Inferior parietal cortex (tissue), 1 donor: Measurements from ENCODE around the gene ZNF800.

ENCODE experiments used
- DNase-seq: peaks from one replicate; pipeline ENCODE4 v3.0.0-alpha.2; 2016; ENCODE audit errors: extremely low spot score

ZNF800 gene

GRCh38 chr7:127348247-127348631 is 44.3 kb downstream of the ZNF800 start:
- no peak for DNase-seq

GRCh38 chr7:127347567-127348246 is 44.8 kb downstream of the ZNF800 start:
- DNase-seq, result no peak

GRCh38 chr7:127346575-127347256 is 45.8 kb downstream of the ZNF800 start:
- DNase-seq, result no peak

DNA sequence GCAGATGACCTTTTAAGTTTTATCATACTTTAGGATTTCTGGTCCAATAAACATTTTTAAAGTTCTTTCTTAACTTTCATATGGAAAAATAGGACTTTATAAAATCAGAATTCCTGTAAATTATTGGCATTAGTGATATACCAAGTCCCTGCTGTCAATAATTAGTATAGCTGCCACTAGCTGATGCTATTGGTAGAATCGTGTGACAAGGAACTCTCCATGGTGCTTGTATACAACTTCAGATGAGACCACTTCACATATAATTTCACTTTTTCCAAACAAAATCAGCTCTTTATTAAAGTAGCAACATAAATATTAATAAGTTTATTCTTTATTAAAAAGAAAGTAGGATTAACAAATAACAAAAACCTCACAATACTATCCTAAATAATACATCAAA is 49.9 kb downstream of the ZNF800 start:
- no peak for DNase-seq

GRCh38 chr7:127338122-127338521 is 54.4 kb downstream of the ZNF800 start:
- no peak for DNase-seq

- no peak for DNase-seq
Observed at GRCh38 chr7:127337581-127337980, 54.9 kb downstream of the ZNF800 start.

DNA sequence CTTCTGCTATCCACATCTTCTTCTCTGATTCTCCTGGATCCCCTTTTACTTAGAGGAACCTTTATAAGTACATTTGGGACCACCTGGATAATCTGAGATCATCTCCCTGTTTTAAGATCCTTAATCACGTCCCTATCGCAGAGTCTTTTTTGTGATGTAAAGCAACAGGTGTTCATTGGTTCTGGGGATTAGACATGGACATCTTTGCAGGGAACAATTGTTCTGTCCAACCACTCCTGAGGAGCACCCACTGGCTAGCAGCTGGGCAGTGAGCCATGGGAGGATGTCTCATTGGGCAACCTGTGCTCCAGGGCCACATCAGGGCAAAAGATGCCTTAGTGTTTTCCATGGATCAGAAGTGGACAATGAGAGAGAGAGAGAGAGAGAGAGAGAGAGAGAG is 56.0 kb downstream of the ZNF800 start:
- no peak for DNase-seq

GRCh38 chr7:127332880-127333279 is 59.6 kb downstream of the ZNF800 start:
- DNase-seq, result no peak

GRCh38 chr7:127330070-127330469 is 62.4 kb downstream of the ZNF800 start:
- no peak for DNase-seq

DNA sequence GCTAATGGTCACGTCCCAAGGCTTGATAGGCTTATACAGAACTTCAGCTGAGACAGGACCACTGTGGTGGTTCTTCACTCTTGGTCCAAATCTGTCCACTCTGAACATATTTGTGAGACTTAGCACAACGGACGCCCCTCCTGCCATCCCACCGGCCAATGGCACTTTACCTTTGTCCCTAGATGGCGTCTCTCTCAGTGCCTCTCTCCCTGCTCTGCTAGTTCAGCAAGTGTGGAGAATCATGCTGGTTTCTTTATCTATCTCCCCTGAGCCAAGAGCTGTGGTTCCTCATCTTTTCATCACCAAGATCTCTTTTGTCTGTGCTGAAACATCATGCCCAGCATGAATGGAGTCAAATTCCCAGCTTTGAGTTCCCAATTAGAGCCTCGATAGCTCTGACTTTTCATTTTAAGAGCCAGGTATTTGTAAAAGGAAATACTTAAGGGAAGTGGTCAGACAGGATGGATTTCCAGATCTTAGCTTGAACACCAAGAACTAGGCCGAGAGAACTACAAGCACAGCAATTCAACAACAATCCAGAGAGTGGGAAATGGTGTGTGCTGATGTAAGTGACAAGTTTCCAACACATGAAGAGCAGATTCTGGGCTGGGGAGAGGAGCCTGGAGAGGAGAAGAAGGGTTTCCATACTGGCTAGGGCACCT is 69.5 kb downstream of the ZNF800 start:
- no peak for DNase-seq

DNA sequence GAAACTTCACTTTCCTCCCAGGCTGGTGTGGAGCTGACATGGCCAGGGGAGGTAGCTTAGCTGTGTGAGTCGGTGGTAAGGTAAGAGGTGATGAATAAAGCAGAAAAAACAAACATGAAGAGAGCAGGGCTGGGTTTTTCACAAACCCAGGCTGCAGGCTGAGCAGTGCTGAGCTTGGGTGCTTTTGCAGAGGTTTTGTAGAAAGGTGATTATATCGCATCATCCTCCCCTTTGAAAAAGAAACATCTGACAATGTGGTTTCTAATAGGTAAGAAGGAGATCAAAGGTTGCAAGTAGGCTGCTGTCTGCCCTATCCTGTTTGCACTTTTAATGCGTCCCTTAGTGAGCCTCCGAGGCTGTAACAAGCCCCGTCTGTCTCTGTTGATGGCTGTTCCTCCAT is 70.2 kb downstream of the ZNF800 start:
- DNase-seq, result no peak

GRCh38 chr7:127320974-127321373 is 71.5 kb downstream of the ZNF800 start:
- no peak for DNase-seq
